HCT116 (cell line): ENCODE data around the gene CLRN3. TPM values are rescaled to one million over a fixed set of nuclear protein-coding genes. Genes with fewer than 3 reads are reported as not detected.

ENCODE experiments used
- ATAC-seq: fragments of 200-7000 bp; cut with Tn5 transposase; 2 replicates; pipeline ENCODE4 v1.9.1; 2020; ENCODE audit warnings: mild to moderate bottlenecking, moderate library complexity
- BruUV-seq: library from RNA; stranded (reverse); fragments of 400-500 nt; replicated peaks from 2 replicates; lab custom pipeline; 2021; lab: Mats Ljungman, UMichigan
- CTCF ChIA-PET: fragments of 300-600 bp; sonication (Branson Sonifier 250); formaldehyde crosslinking; loops from one replicate; lab custom pipeline; 2021; ENCODE audit warnings: antibody characterized with exemption; lab: Charles Lee
- POLR2A ChIA-PET: fragments of 300-600, 350-600 bp; sonication (Branson Sonifier 250); formaldehyde crosslinking; loops from one replicate; lab custom pipeline; 2021; ENCODE audit warnings: antibody characterized with exemption; lab: Charles Lee
- RAD21 ChIA-PET, 2 experiments: fragments of 300-600 bp; sonication (Branson Sonifier 250); formaldehyde crosslinking; loops; one replicate each; lab custom pipeline; 2023; ENCODE audit warnings: low total read pairs in 2 of 2; ENCODE audit not compliant: uncharacterized antibody in 2 of 2, unreplicated experiment in 2 of 2, low non-redundant PET in 1 of 2; lab: Charles Lee
- DNase-seq: peaks from one replicate; pipeline ENCODE4 v3.0.0-alpha.2; 2010; ENCODE audit warnings: low read depth, low spot score
- H2AFZ ChIP-seq: fragments of 200-600 bp; shearing (Covaris generic), sonication (generic); 2 replicates; pipeline ENCODE4 v1.6.1; 2017; ENCODE audit warnings: low read depth, mixed run types, mixed read lengths, antibody characterized with exemption, low read length; ENCODE audit not compliant: poor library complexity, severe bottlenecking
- H3K27ac ChIP-seq: 2 replicates; pipeline ENCODE4 v1.5.1; 2012; ENCODE audit warnings: low read depth, low read length
- H3K27me3 ChIP-seq: fragments of 200-600 bp; sonication (generic); 2 replicates; pipeline ENCODE4 v1.6.1; 2016; ENCODE audit warnings: mixed run types, low read length, mixed read lengths; ENCODE audit not compliant: insufficient read depth
- H3K36me3 ChIP-seq, 2 experiments: fragments of 200-500 bp in 1 of 2; fragments of 200-600 bp in 1 of 2; sonication (Bioruptor generic) in 1 of 2; sonication (generic) in 1 of 2; 2 replicates each; pipeline versions ENCODE4 v1.5.1 to v1.6.1; 2014 to 2016; ENCODE audit warnings: low read length in 2 of 2, inconsistent platforms in 1 of 2, mixed read lengths in 1 of 2, mixed run types in 1 of 2; ENCODE audit not compliant: insufficient read depth in 2 of 2, control insufficient read depth in 1 of 2
- H3K4me1 ChIP-seq, 2 experiments: fragments of 200-600 bp in 1 of 2; sonication (generic) in 1 of 2; 2 replicates each; pipeline versions ENCODE4 v1.5.1 to v1.6.1; 2012 to 2017; ENCODE audit warnings: low read length in 2 of 2, inconsistent platforms in 1 of 2, mild to moderate bottlenecking in 1 of 2, mixed read lengths in 1 of 2, mixed run types in 1 of 2, moderate library complexity in 1 of 2; ENCODE audit not compliant: insufficient read depth in 2 of 2, control insufficient read depth in 1 of 2
- H3K4me2 ChIP-seq: fragments of 200-600 bp; sonication (generic); 2 replicates; pipeline ENCODE4 v1.6.1; 2017; ENCODE audit warnings: mixed run types, low read length, mixed read lengths
- H3K4me3 ChIP-seq, 2 experiments: fragments of 200-600 bp in 1 of 2; sonication (generic) in 1 of 2; replicated peaks in 1 of 2; 2 replicates each; pipeline ENCODE4 v1.5.1; 2011 to 2016; ENCODE audit warnings: low read length in 2 of 2, control low read depth in 1 of 2, low read depth in 1 of 2, mild to moderate bottlenecking in 1 of 2, mixed read lengths in 1 of 2, mixed run types in 1 of 2
- H3K79me2 ChIP-seq: fragments of 200-600 bp; sonication (generic); 2 replicates; pipeline ENCODE4 v1.6.1; 2017; ENCODE audit warnings: mild to moderate bottlenecking, mixed run types, low read length, moderate library complexity, mixed read lengths; ENCODE audit not compliant: insufficient read depth
- H3K9ac ChIP-seq: fragments of 200-600 bp; sonication (generic); 2 replicates; pipeline ENCODE4 v1.6.1; 2016; ENCODE audit warnings: low read length, mixed read lengths
- H3K9me2 ChIP-seq: fragments of 200-600 bp; sonication (generic), shearing (Covaris generic); 2 replicates; pipeline ENCODE4 v1.6.1; 2017; ENCODE audit warnings: mixed run types, mild to moderate bottlenecking, moderate library complexity; ENCODE audit not compliant: insufficient read depth
- H3K9me3 ChIP-seq, 2 experiments: fragments of 200-500 bp in 1 of 2; fragments of 200-600 bp in 1 of 2; sonication (Bioruptor generic) in 1 of 2; sonication (generic) in 1 of 2; 2 replicates each; pipeline ENCODE4 v1.6.1; 2014 to 2017; ENCODE audit warnings: low read length in 2 of 2, mixed read lengths in 2 of 2, inconsistent platforms in 1 of 2, low read depth in 1 of 2, mild to moderate bottlenecking in 1 of 2, mixed run types in 1 of 2, moderate library complexity in 1 of 2; ENCODE audit not compliant: control insufficient read depth in 1 of 2, insufficient read depth in 1 of 2
- H4K20me1 ChIP-seq: fragments of 200-600 bp; sonication (generic), shearing (Covaris generic); 2 replicates; pipeline ENCODE4 v1.6.1; 2017; ENCODE audit warnings: mixed run types, mild to moderate bottlenecking, moderate library complexity; ENCODE audit not compliant: insufficient read depth
- CEBPB ChIP-seq: IDR thresholded peaks from 2 replicates; pipeline ENCODE4 v1.6.1; 2012; ENCODE audit warnings: low read depth
- EZH2phosphoT487 ChIP-seq: fragments of 200-600 bp; IDR thresholded peaks from 2 replicates; pipeline ENCODE4 v1.6.1; 2018; ENCODE audit warnings: antibody characterized with exemption, borderline replicate concordance
- REST ChIP-seq: IDR thresholded peaks from 2 replicates; pipeline ENCODE4 v1.6.1; 2012; ENCODE audit warnings: low read depth
- TCF7L2 ChIP-seq: IDR thresholded peaks from 2 replicates; pipeline ENCODE4 v1.7.0; 2011; ENCODE audit warnings: borderline replicate concordance, inconsistent platforms; ENCODE audit not compliant: insufficient read depth, insufficient read length; ENCODE audit errors: extremely low read depth
- ZNF274 ChIP-seq: fragments of 200-500 bp; sonication (Bioruptor generic); IDR thresholded peaks from 2 replicates; pipeline ENCODE4 v1.6.1; 2014; ENCODE audit warnings: mild to moderate bottlenecking, low read depth, low read length, inconsistent platforms
- intact Hi-C: fragments of 100-400 bp; cut with micrococcal nuclease; formaldehyde crosslinking; loops from 2 replicates; pipeline ENCODE4 v1.10.0; 2022
- total RNA-seq: library from RNA; stranded (reverse); gene quantifications from one replicate; pipeline ENCODE4 v1.2.1, GENCODE V29; 2021; ENCODE audit not compliant: unreplicated experiment

The CLRN3 gene
- total RNA-seq, 1 experiment from 2014 or later = 0.39 TPM

DNA sequence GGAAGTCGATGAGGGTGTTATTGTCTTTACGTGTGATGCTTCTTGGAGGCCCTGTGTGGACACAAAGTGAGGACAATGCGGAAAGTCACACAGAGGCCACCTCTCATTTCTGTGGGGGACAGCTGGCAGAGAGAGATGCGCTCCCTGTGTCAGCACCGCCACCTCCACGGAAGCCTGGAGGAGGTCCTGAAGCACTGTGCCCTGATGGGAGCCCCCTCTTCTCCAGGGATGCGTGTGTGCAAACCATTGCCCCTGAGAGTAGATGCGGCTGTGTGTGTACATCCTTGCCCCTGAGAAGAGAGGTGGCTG is 16.2 kb upstream of the CLRN3 start:
- ChIA-PET CTCF (interaction anchor here (0.6 to 1.7 kb wide), 5 partner anchors 12 to 160 kb away, joined by 3 to 27 read pairs (median 4); no protein-coding TSS in a partner anchor), POLR2A (interaction anchor here (0.8 to 1.2 kb wide), 2 partner anchors 83 to 100 kb away, joined by 3 read pairs; no protein-coding TSS in a partner anchor), RAD21 (interaction anchor here (0.6 to 1.4 kb wide), 3 partner anchors 103 to 161 kb away, joined by 3 to 5 read pairs (median 5); no protein-coding TSS in a partner anchor)
- H4K20me1 ChIP-seq = no peaks in the 10 kb centered on the region
- peak overlapping the region; percentile 80 for H3K4me2 ChIP-seq
- no TSS peak for BruUV-seq
- TF ChIP-seq CEBPB (no peak), REST (no peak), ZNF274 (no peak), EZH2phosphoT487 (no peak), TCF7L2 (no peak)
- ATAC-seq (no peak), DNase-seq (no peak)
- no peak overlapping the region for H2AFZ ChIP-seq
- peak overlapping the region; percentile 61 for H3K9ac ChIP-seq
- H3K4me3 ChIP-seq = peak overlapping the region in 1 of 2 experiments; percentile 62; a peak in 2 of 4 replicates
- peaks cover 25 to 46% of the 10 kb centered on the region in 2 experiments for H3K4me1 ChIP-seq
- H3K9me3 ChIP-seq = no peaks in the 10 kb centered on the region
- peak overlapping the region; percentile 25 for H3K27ac ChIP-seq
- no peaks in the 10 kb centered on the region for H3K9me2 ChIP-seq
- H3K36me3 ChIP-seq = no peaks in the 10 kb centered on the region
- intact Hi-C loops = no loop called here
- H3K27me3 ChIP-seq = no peaks in the 10 kb centered on the region
- no peaks in the 10 kb centered on the region for H3K79me2 ChIP-seq
